ENCODE results near the gene OPA3.

The OPA3 gene

DNA sequence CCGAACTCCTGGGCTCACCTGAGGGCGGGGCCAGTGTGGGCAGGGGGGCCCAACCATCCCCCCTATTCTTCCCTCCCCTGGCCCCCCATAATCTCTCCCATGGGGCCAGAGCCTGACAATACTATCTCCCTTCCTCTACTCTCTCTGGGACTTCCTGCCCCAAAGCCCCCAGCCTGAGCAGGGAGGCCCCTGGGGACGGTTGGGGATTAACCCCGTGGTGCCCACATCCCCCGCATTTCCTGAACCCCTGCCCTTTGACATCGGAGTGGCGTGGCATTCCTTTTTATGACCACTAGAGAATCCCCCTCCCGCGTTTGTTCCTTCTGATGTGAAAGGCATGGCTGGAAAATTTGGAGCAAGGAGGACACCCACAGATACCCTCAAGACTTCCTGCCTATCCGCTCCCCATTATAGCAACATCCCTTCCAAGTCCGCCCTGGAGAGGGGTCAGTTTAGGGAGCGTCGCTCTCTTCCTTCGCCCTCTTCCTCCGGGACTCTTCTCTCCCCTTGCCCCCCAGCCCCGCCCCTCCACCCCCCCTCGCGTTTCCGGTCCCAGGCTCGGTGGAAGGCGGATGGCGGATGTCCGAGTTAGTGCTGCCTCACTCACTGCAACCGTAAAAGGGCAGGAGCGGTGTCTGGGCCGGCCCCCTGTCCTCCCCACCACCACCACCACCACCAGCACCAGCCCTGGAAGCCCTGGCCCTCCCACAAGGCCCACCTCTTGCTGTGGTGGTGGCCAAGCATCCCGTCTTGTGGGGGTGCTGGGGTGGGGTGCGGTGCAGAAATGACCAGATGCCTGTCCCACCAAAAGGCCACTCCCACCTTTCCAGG lies 75.5 kb downstream of the OPA3 start:
- ChIA-PET POLR2A (no interaction called here), CTCF (interaction anchor here (1.0 to 1.8 kb wide), 5 partner anchors 9 to 70 kb away, joined by 3 to 7 read pairs (median 4); no protein-coding TSS in a partner anchor)
- TF ChIP-seq, protein P1, sequence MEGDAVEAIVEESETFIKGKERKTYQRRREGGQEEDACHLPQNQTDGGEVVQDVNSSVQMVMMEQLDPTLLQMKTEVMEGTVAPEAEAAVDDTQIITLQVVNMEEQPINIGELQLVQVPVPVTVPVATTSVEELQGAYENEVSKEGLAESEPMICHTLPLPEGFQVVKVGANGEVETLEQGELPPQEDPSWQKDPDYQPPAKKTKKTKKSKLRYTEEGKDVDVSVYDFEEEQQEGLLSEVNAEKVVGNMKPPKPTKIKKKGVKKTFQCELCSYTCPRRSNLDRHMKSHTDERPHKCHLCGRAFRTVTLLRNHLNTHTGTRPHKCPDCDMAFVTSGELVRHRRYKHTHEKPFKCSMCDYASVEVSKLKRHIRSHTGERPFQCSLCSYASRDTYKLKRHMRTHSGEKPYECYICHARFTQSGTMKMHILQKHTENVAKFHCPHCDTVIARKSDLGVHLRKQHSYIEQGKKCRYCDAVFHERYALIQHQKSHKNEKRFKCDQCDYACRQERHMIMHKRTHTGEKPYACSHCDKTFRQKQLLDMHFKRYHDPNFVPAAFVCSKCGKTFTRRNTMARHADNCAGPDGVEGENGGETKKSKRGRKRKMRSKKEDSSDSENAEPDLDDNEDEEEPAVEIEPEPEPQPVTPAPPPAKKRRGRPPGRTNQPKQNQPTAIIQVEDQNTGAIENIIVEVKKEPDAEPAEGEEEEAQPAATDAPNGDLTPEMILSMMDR (IDR thresholded peaks at IDR 0.05; ENCODE audit: control extremely low read depth, extremely low read depth, low read depth, missing control alignments) = no peak
- peak; percentile 85 for DNase-seq (ENCODE audit: extremely low spot score)

DNA sequence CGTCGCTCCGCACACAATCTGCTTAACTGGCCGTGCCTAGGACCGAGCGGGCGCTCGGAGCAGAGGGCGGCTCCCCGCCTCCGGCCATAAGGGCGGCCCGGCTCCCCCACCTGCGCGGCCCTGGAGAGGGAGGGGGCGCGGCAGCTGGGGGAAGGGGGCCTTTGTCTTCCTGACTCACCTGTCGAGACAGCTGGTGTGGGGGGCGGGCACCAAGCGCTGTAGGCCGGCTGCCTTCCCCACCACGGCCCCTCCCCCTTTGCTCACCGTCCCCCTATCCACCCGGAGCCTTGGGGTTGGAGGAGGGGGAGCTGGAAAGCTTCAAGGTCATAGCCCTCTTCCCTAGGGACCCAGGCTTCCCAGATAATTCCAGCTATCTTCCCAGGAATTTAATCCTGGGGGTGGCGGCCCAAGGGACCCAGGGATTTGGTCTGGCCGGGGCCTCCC lies 76.2 kb downstream of the OPA3 start:
- CTCF ChIA-PET = interaction anchor here (1.3 to 1.8 kb wide), 2 partner anchors 13 to 30 kb away, joined by 5 to 7 read pairs; no protein-coding TSS in a partner anchor
- POLR2A ChIA-PET = interaction anchor here (0.9 kb wide), 1 partner anchor 12 kb away, joined by 9 read pairs; no protein-coding TSS in a partner anchor
- TF ChIP-seq, protein P1 (IDR thresholded peaks at IDR 0.05; ENCODE audit: control extremely low read depth, extremely low read depth, low read depth, missing control alignments) = no peak
- DNase-seq (ENCODE audit: extremely low spot score) = no peak

DNA sequence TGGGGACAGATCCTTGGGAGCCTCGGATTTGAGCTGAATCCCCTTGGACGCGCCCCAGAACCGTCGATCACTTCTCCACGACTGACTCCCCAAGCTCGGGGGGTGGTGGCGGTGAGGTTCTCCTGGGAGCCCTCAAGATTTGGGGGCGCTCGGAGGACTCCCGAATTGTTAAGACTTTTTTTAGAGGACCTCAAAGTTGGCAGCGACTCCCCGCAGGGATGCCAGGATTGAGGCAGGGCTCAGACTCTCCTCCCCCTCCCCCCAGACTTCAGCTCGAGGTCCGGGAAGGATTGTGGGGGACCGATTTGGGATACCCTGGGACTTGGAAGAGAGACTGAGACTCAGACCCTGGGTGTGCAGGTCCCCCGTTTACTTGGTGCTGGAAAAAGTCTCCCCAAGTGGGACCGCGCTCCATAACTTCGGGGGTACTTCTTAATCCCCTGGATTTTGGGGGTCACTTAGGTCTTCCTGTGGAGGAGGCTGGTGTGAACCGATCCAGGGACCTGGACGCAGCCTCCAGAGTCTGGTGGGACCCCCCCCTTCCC lies 76.7 kb downstream of the OPA3 start:
- TF ChIP-seq, protein P1 (IDR thresholded peaks at IDR 0.05; ENCODE audit: control extremely low read depth, extremely low read depth, low read depth, missing control alignments) = no peak
- ChIA-PET CTCF (interaction anchor here (1.0 to 1.8 kb wide), 4 partner anchors 13 to 29 kb away, joined by 3 to 7 read pairs (median 5); no protein-coding TSS in a partner anchor), POLR2A (interaction anchor here (0.6 to 0.9 kb wide), 4 partner anchors 12 to 737 kb away, joined by 3 to 9 read pairs (median 4); no protein-coding TSS in a partner anchor)
- no peak for DNase-seq (ENCODE audit: extremely low spot score)

DNA sequence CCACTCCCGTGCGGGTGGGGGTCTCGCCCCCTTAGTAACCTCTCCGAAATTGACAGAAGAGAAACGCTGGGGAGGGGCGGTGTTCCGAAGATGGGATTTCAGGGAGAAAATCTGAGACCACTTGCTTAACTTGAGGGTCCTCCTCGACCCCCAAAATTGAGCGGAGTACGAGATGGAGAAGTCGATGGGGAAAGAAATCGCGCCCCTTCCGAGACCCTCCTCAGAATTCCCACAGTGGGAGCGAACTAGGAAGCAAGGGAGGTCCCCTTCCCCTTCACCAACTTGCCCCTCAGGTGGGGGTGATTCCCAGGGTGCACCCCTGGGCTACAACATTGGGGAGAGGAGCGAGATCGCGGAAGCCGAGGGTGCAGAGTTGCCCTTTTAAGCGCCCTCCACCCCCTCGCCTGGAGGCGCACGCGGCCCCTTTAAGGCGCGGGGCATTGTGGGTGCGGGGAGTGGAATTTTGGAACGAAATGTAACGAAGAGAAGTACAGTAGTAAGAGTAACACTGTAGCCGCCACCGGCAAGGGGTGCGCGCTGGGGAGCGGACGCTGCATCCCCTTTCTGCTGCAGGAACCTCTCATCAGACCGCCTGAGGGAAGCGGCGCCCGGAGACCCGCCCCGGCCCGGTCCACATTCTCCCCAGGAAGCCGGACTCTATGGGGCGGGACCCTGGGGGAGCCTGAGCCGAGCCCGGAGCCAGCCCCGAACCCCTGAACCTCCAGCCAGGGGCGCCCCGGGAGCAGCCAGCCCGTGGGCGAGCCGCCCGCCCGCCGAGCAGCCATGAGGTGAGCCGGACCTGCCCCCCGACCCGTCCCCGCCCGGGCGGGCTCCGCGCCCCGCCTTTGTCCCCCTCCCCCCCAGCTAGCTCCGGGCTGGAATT lies 77.4 kb downstream of the OPA3 start, which contains the start of gene VASP:
TSS of gene VASP (plus strand) at position 491 of the 883 bp plus-strand sequence. CDS start at position 784, 293 bp downstream.
- POLR2A ChIA-PET = interaction anchor here (0.6 to 0.9 kb wide), 4 partner anchors 11 to 737 kb away, joined by 3 to 9 read pairs (median 4); no protein-coding TSS in a partner anchor
- peak; percentile 83 for DNase-seq (ENCODE audit: extremely low spot score)
- TF ChIP-seq, protein P1 (IDR thresholded peaks at IDR 0.05; ENCODE audit: control extremely low read depth, extremely low read depth, low read depth, missing control alignments) = no peak
- CTCF ChIA-PET = interaction anchor here (1.0 to 1.8 kb wide), 3 partner anchors 12 to 21 kb away, joined by 3 to 7 read pairs (median 5); no protein-coding TSS in a partner anchor

DNA sequence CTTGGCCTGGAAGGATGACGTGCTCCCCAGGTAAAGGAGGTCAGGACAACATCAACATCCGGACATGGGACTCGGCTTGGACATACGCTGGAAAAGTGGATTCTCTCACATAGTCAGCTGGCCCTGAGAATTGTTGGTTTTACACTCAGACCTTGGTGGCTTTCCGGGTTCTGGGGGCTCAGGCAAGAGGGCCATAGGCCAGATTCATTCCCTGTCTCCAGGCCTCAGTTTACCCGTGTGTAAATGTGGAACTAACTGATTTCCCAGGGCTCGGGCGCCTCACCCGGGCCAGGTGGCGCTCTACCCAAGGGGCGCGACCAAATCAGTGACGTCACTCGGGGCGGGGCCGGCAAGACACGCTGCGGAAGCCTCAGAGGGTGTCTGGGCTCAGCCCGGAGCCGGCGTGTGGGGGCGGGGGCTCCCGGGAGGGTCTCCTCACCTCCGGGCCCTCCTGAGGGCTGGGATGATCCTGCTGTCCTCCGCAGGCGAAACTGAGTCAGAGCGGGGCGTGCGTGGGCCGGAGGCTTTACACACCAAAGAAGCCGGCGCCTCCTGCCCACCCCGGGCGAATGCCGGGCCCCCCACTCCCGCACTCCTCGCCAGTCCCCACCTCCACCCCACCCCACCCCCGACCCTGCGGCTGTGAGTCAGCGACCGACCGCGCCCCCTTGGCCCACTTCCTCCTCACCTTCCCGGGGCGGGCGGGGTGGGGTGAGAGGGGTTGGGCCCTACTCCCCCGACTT lies 78.2 kb downstream of the OPA3 start:
- ChIA-PET CTCF (interaction anchor here (0.6 to 3.5 kb wide), 5 partner anchors 10 to 133 kb away, joined by 4 to 26 read pairs (median 4); partner anchors contain the start of gene EML2), POLR2A (interaction anchor here (1.2 kb wide), 1 partner anchor 38 kb away, joined by 3 read pairs; no protein-coding TSS in a partner anchor)
- DNase-seq (ENCODE audit: extremely low spot score) = peak; percentile 93
- TF ChIP-seq, protein P1 (IDR thresholded peaks at IDR 0.05; ENCODE audit: control extremely low read depth, extremely low read depth, low read depth, missing control alignments) = peak; percentile 81
